HEK293T (cell line): ENCODE data around the gene KDM5C.

Source experiments
- FOXK2 ChIP-seq: fragments of 450-650 bp; IDR thresholded peaks from 2 replicates; pipeline ENCODE4 v1.6.1; 2016; ENCODE audit warnings: mild to moderate bottlenecking
- SUZ12 ChIP-seq: fragments of 450-650 bp; IDR thresholded peaks from 2 replicates; pipeline ENCODE4 v1.6.1; 2016; ENCODE audit warnings: mild to moderate bottlenecking
- ZNF384 ChIP-seq: fragments of 450-650 bp; IDR thresholded peaks from 2 replicates; pipeline ENCODE4 v1.6.1; 2016

- TF ChIP-seq SUZ12 = no peak
- no peak for TF ChIP-seq FOXK2
- TF ChIP-seq ZNF384 = no peak
Observed at GRCh38 chrX:53256446-53257041, 31.5 kb upstream of the KDM5C start.
